Esophagus muscularis mucosa (tissue), 4 donors: ENCODE measurements around the gene MTCP1.

Experiments used
- EP300 ChIP-seq: sonication (generic); formaldehyde crosslinking; IDR thresholded peaks from one replicate; pipeline ENCODE4 v1.6.1; 2017; ENCODE audit warnings: antibody characterized with exemption
- POLR2AphosphoS5 ChIP-seq, 2 donors: sonication (generic); formaldehyde crosslinking; IDR thresholded peaks; one replicate each; pipeline ENCODE4 v1.6.1; 2017; ENCODE audit warnings: antibody characterized with exemption in 2 of 2
- TF ChIP-seq, protein P1 (sequence below), 3 experiments: fragments of 200-600 bp in 2 of 3; fragments of 450-650 bp in 1 of 3; sonication (generic) in 2 of 3; IDR thresholded peaks; one replicate each; pipeline ENCODE4 v1.5.1; 2017 to 2019; ENCODE audit warnings: antibody characterized with exemption in 3 of 3, mild to moderate bottlenecking in 2 of 3, moderate library complexity in 1 of 3

DNA sequence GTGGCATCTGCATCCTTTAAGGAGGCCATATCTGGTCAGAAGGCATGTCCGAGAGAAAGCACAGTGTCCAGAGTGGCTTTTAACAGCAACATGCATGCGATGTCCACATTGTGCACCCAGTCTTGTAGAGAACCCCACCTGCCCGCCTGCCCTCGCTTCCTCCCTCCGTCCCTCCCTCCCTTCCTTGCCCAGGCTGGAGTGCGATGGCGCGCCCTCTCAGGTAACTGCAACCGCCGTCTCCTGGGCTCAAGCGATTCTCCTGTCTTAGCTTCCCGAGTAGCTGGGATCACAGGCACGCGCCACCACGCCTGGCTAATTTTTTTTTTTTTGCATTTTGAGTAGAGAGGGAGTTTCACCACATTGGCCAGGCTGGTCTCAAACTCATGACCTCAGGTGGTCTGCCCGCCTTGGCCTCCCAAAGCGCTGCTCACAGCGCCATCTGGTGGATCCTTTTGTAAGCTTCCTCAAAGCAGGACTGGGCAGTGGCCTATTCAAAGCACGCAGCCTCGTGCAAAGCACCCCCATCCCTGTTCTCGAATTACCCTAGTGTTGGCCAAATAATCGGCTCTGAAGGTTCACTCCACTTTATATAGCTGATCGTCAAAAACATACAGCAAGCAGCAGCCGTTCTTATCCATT, 15.4 kb upstream of the MTCP1 start:
- TF ChIP-seq, protein P1, sequence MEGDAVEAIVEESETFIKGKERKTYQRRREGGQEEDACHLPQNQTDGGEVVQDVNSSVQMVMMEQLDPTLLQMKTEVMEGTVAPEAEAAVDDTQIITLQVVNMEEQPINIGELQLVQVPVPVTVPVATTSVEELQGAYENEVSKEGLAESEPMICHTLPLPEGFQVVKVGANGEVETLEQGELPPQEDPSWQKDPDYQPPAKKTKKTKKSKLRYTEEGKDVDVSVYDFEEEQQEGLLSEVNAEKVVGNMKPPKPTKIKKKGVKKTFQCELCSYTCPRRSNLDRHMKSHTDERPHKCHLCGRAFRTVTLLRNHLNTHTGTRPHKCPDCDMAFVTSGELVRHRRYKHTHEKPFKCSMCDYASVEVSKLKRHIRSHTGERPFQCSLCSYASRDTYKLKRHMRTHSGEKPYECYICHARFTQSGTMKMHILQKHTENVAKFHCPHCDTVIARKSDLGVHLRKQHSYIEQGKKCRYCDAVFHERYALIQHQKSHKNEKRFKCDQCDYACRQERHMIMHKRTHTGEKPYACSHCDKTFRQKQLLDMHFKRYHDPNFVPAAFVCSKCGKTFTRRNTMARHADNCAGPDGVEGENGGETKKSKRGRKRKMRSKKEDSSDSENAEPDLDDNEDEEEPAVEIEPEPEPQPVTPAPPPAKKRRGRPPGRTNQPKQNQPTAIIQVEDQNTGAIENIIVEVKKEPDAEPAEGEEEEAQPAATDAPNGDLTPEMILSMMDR (IDR thresholded peaks at IDR 0.05): peak; percentile 18 to 47 (median 27)
- TF ChIP-seq POLR2AphosphoS5 (IDR thresholded peaks at IDR 0.05) (no peak), EP300 (no peak)
